SH-SY5Y (cell line): Measurements from ENCODE around the gene DYNC2LI1.

Source experiments
- GATA2 ChIP-seq: IDR thresholded peaks from 2 replicates; pipeline ENCODE4 v1.6.1; 2011; ENCODE audit warnings: mild to moderate bottlenecking, low read depth, low read length
- GATA3 ChIP-seq: IDR thresholded peaks from 2 replicates; pipeline ENCODE4 v1.6.1; 2011; ENCODE audit warnings: low read depth, mild to moderate bottlenecking, low read length, moderate library complexity

- TF ChIP-seq GATA2 (no peak), GATA3 (no peak)
These were observed 2.5 kb downstream of the DYNC2LI1 start for GRCh38 chr2:43776324-43776723.
